Prostate gland (tissue), 2 donors: ENCODE data around the gene KIF15.

Experiments used
- POLR2AphosphoS5 ChIP-seq: sonication (generic); formaldehyde crosslinking; IDR thresholded peaks from one replicate; pipeline ENCODE4 v1.6.1; 2017; ENCODE audit warnings: antibody characterized with exemption
- TF ChIP-seq, protein P1 (sequence below), 4 experiments: fragments of 200-600 bp in 2 of 4; fragments of 450-650 bp in 2 of 4; sonication (generic) in 2 of 4; IDR thresholded peaks; 1 replicate in 3 of 4; 2 replicates in 1 of 4; pipeline ENCODE4 v1.5.1; 2016 to 2019; ENCODE audit warnings: antibody characterized with exemption in 4 of 4, mild to moderate bottlenecking in 2 of 4, moderate library complexity in 2 of 4

DNA sequence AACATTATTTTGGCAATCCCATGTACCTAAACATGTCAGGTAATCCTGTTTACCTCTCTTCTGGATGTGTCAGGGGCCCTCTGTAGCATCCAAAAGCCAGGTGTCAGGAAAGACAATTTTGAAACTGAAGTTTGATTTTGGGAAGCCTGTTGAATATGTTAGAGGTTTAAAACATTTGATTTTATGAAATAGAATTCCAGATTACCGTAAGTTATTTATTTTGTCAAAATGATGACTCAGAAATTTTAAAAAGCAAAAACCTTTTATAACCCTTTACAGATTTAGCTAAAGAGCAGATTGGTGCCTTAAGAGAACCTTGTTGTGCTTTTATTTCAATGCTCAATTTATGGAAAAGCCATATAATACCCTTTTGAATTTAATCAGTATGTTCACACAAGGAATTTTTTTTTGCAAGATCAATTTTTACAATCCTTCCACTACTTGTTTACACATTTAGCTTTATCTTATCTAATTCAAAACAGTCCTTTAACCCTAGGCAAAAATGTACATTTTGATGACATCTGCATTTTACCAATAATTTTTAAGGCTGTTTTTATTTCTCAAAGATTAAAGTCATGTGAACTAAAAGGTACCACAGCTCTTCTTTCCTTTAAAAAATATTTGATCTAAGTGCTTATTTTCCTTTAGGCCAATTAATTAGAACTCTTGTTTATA, 10.0 kb downstream of the KIF15 start:
- TF ChIP-seq, protein P1, sequence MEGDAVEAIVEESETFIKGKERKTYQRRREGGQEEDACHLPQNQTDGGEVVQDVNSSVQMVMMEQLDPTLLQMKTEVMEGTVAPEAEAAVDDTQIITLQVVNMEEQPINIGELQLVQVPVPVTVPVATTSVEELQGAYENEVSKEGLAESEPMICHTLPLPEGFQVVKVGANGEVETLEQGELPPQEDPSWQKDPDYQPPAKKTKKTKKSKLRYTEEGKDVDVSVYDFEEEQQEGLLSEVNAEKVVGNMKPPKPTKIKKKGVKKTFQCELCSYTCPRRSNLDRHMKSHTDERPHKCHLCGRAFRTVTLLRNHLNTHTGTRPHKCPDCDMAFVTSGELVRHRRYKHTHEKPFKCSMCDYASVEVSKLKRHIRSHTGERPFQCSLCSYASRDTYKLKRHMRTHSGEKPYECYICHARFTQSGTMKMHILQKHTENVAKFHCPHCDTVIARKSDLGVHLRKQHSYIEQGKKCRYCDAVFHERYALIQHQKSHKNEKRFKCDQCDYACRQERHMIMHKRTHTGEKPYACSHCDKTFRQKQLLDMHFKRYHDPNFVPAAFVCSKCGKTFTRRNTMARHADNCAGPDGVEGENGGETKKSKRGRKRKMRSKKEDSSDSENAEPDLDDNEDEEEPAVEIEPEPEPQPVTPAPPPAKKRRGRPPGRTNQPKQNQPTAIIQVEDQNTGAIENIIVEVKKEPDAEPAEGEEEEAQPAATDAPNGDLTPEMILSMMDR (IDR thresholded peaks at IDR 0.05), result no peak
- no peak for TF ChIP-seq POLR2AphosphoS5
